ENCODE measurements around the gene TCP1.
"Not testable (repeated sequence)": the region's sequence is repeated elsewhere in the genome, so short reads cannot be mapped to it uniquely, and the experiment has no call there.

TCP1 gene

GRCh38 chr6:159817951-159818739 lies 28.7 kb upstream of the TCP1 start:
- DNase-seq (ENCODE audit: low read depth in 2 of 2) = no peak

GRCh38 chr6:159816775-159817174 lies 27.4 kb upstream of the TCP1 start:
- not testable (repeated sequence) for DNase-seq (ENCODE audit: low read depth in 2 of 2)

GRCh38 chr6:159815410-159815809 lies 26.0 kb upstream of the TCP1 start:
- DNase-seq (ENCODE audit: low read depth in 2 of 2) = no peak

- DNase-seq (ENCODE audit: low read depth in 2 of 2) = no peak
Measured at GRCh38 chr6:159813781-159814180, 24.4 kb upstream of the TCP1 start.

- no peak for DNase-seq (ENCODE audit: low read depth in 2 of 2)
Measured at GRCh38 chr6:159809149-159809548, 19.7 kb upstream of the TCP1 start.

GRCh38 chr6:159808647-159809046 lies 19.2 kb upstream of the TCP1 start:
- no peak for DNase-seq (ENCODE audit: low read depth in 2 of 2)

- no peak for DNase-seq (ENCODE audit: low read depth in 2 of 2)
Measured at GRCh38 chr6:159807150-159807858, 17.9 kb upstream of the TCP1 start.

DNA sequence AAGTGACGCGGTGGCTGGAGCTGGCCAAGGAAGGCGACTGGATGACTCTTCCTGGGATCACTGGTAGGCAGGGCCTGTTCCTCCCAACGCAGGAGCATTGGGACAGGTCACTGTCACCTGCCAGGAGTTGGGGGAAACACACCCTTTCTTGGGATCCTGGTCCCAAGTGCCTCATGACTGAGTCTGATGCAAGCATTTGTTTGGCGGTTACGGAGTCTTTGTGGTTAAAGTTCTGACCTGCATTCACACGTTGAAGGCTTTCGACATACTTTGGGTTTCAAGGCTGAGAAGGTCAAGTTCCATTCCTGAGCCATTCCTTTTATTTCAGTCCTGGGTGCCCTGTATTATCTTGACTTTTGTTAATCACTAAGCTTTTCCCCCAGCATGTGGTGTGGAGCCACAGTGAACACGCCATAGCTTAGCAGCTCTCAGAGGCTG lies 16.6 kb upstream of the TCP1 start:
- DNase-seq (ENCODE audit: low read depth in 2 of 2) = no peak

- DNase-seq (ENCODE audit: low read depth in 2 of 2) = no peak
Measured at GRCh38 chr6:159805440-159806020, 16.1 kb upstream of the TCP1 start.

GRCh38 chr6:159804504-159804903 lies 15.1 kb upstream of the TCP1 start:
- no peak for DNase-seq (ENCODE audit: low read depth in 2 of 2)

GRCh38 chr6:159801935-159802334 lies 12.5 kb upstream of the TCP1 start:
- DNase-seq (ENCODE audit: low read depth in 2 of 2) = no peak

GRCh38 chr6:159800141-159800865 lies 10.9 kb upstream of the TCP1 start, which contains the start of gene PNLDC1:
Gene PNLDC1 (plus strand): TSS chr6:159800276. CDS start chr6:159800308, 32 bp downstream.
- DNase-seq (ENCODE audit: low read depth in 2 of 2) = no peak

- no peak for DNase-seq (ENCODE audit: low read depth in 2 of 2)
Measured at GRCh38 chr6:159797554-159797953, 8.2 kb upstream of the TCP1 start.

DNA sequence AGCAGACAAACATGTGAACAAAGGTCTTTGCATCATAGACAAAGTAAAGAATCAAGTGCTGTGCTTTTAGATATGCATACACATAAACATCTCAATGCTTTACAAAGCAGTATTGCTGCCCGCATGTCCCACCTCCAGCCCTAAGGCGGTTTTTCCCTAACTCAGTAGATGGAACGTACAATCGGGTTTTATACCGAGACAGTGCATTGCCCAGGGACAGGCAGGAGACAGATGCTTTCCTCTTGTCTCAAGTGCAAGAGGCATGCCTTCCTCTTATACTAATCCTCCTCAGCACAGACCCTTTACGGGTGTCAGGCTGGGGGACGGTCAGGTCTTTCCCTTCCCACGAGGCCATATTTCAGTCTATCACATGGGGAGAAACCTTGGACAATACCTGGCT lies 5.6 kb upstream of the TCP1 start:
- not testable (repeated sequence) for DNase-seq (ENCODE audit: low read depth in 2 of 2)

GRCh38 chr6:159790956-159791598 lies 1.7 kb upstream of the TCP1 start:
- no peak for DNase-seq (ENCODE audit: low read depth in 2 of 2)

- DNase-seq (ENCODE audit: low read depth in 2 of 2) = peak; percentile 65
Measured at GRCh38 chr6:159790149-159790955, 950 bp upstream of the TCP1 start, which contains the start of gene MRPL18. Gene MRPL18 (plus strand): TSS chr6:159790467. CDS start chr6:159790588, 121 bp downstream.

GRCh38 chr6:159788753-159789376 lies 537 bp downstream of the TCP1 start:
- no peak for DNase-seq (ENCODE audit: low read depth in 2 of 2)

- DNase-seq (ENCODE audit: low read depth in 2 of 2) = no peak
Measured at GRCh38 chr6:159788276-159788675, 1.1 kb downstream of the TCP1 start.

DNA sequence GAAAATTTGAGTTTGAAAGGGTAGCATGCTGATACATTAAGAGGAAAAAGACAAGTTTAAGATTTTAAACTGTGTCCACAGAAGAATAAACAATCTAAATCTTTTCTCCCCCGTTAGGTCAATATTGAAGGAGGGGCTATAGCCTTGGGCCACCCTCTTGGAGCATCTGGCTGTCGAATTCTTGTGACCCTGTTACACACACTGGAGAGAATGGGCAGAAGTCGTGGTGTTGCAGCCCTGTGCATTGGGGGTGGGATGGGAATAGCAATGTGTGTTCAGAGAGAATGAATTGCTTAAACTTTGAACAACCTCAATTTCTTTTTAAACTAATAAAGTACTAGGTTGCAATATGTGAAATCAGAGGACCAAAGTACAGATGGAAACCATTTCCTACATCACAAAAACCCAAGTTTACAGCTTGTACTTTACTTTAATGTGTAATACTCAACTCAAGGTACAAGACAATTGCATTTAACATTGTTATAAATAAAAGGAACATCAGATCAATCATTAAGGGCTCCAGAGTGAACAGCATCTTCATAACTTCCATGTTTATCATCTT lies 10.8 kb downstream of the TCP1 start:
- no peak for DNase-seq (ENCODE audit: low read depth in 2 of 2)

DNA sequence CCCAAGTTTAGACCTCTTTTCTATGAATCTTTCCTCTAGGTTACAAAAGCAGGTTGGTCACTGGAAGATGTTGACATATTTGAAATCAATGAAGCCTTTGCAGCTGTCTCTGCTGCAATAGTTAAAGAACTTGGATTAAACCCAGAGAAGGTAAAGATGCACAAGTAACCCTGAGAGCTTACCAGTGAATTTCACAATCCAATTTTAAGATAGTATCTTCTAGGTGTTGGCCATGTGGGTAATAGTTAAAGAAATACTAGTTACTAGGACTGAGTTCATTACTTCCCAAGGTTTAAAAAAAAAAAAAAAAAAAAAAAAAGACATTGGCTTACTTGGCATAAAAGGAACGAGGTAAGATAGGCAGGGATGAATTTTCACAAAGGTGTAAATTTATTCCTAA lies 11.3 kb downstream of the TCP1 start:
- no peak for DNase-seq (ENCODE audit: low read depth in 2 of 2)
